AG09309 (cell line): ENCODE measurements around the gene TCF4.

Source experiments
- DNase-seq: peaks from one replicate; pipeline ENCODE4 v3.0.0-alpha.2; 2010; ENCODE audit warnings: low read depth
- H3K4me3 ChIP-seq: 2 replicates; pipeline ENCODE4 v1.5.1; 2011; ENCODE audit warnings: mild to moderate bottlenecking, low read depth, low read length, moderate library complexity; ENCODE audit not compliant: control insufficient read depth
- TF ChIP-seq, protein P1 (sequence below): IDR thresholded peaks from 2 replicates; pipeline ENCODE4 v1.5.1; 2011; ENCODE audit warnings: mild to moderate bottlenecking, low read depth, low read length, inconsistent platforms; ENCODE audit not compliant: insufficient read depth, control insufficient read depth; ENCODE audit errors: missing control alignments

The TCF4 gene

DNA sequence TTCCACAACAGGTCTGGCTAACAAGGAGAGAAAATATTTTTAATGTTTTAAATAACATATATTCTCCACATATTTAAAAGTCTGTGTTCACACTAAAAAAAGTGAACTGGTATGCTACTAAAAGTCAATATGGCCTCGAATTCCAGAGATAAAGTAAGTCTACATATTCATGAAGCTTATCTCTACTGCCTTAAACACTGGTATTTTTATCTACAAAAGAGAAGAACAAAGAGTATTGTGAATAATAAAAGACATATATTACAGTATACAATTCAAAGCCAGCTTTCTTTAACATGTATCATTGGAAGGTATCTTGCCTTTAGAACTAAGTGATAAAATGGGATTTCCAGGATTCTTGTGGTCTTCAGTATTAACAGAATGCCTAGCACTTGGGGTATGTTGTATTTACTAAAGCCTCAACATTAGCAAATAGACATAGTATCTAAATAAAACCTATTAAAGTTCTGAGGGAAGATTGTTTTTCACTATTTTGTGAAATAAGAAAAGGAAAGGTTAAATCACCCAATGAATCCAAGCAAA lies 325.9 kb downstream of the TCF4 start:
- H3K4me3 ChIP-seq: no peak overlapping the region
- TF ChIP-seq, protein P1, sequence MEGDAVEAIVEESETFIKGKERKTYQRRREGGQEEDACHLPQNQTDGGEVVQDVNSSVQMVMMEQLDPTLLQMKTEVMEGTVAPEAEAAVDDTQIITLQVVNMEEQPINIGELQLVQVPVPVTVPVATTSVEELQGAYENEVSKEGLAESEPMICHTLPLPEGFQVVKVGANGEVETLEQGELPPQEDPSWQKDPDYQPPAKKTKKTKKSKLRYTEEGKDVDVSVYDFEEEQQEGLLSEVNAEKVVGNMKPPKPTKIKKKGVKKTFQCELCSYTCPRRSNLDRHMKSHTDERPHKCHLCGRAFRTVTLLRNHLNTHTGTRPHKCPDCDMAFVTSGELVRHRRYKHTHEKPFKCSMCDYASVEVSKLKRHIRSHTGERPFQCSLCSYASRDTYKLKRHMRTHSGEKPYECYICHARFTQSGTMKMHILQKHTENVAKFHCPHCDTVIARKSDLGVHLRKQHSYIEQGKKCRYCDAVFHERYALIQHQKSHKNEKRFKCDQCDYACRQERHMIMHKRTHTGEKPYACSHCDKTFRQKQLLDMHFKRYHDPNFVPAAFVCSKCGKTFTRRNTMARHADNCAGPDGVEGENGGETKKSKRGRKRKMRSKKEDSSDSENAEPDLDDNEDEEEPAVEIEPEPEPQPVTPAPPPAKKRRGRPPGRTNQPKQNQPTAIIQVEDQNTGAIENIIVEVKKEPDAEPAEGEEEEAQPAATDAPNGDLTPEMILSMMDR: no peak
- no peak for DNase-seq

DNA sequence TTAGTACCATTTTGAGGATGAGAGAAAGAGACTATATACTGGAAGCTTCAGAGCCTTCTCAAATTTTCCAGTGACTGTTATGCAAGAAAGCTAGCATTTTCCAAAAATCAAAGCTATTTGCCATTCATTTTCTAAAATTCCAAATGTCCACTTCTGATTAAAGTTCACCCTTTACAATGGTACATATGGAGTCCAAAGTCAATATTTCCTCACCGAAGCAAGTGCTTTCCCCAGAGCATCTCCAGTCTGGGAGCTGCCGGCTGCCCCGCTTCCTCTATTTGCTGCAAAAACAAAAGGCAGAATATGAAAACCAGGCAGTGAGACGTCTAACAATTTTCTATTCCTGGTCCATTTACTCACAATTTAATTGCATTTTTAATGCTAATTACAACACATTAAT lies 326.7 kb downstream of the TCF4 start:
- DNase-seq: no peak
- TF ChIP-seq, protein P1: no peak

DNA sequence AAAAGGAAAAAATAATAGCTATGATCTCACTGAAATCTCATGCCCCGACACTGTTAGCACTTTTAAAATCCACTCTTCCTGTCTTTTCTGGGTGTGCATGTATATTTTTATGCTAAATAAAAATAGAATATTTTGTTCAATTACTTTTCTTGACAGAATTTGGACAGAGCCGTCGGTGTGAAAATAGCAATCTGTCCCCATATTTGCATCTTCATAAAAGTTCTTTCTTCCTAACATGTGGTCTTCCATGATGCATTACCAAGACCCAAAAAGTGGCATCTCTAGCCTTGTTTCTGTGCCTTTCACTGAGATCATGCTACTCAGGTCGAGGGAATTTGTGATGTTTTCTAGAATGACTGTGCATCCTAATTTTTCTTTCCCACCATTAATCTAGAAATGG lies 329.9 kb downstream of the TCF4 start:
- no peak for DNase-seq
- TF ChIP-seq, protein P1: no peak
- H3K4me3 ChIP-seq: no peak overlapping the region

More for the DNA sequence above, 326.7 kb downstream of the TCF4 start:
- H3K4me3 ChIP-seq: no peak overlapping the region

DNA sequence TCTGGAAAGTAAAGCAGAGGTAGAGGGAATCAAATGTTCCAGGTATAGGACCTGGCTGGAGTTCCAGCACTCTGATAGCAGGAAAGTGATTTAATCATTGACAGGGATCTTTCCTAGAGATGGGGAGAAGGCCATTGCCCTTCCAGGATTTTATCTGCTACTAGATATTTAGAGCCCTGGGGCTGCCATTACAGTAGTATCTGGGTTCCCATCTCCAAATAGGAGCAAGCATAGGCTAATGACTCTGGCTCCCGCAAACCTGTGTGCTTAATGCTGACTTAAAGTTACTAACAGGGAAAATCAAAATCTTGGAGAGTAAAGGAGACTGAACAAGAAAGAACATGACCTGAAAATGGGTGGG lies 331.1 kb downstream of the TCF4 start:
- no peak overlapping the region for H3K4me3 ChIP-seq
- no peak for DNase-seq
- TF ChIP-seq, protein P1: no peak

DNA sequence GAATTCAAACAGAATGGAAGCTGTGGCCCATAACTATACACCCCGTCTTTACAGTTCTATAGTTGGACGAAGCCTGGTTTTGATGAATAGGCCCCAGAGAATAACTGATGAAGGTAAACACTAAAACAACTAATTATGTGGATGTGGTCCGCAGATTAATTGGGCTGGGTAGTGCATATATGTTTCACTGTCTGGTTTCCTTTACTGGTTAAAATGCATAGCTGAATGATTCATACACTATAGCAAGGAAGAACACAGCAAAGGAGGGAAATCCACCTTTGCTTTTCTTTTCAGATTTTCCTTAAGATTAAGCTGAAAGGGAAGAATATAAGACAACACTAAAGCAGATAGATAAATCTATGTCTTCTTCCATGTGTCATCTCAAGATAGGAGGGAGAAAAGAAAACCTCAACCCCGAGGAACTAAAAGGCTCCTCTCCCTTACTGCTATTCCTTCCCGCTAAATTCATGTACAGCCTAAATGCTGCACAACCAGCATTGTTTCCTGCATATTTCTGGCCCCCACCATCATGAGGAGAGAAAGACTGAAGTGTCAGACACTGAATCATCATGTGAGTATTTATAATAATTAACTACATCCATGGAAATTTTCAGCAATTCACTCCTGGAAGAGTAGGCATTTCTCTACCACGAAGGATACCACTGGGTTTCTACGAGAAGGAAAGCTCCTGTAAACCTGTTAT lies 331.6 kb downstream of the TCF4 start:
- no peak overlapping the region for H3K4me3 ChIP-seq
- TF ChIP-seq, protein P1: no peak
- no peak for DNase-seq

DNA sequence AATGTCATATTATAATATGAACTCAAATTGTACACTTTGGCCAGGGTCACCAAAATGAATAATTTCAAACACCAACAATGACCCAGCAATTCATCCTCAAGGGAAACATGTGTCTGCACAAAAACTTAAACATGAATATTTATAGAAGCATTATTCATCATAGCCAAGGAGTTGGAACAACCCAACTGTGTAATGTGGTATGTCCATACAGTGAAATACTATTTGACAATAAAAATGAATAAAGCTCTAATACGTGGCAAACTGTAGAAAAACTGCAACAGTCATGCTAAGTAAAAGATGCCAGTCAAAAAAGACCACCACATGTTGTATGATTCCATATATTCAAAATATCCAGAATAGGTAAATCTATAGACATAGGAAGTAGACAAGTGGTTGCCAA lies 334.2 kb downstream of the TCF4 start:
- DNase-seq: no peak
- no peak overlapping the region for H3K4me3 ChIP-seq
- TF ChIP-seq, protein P1: no peak

DNA sequence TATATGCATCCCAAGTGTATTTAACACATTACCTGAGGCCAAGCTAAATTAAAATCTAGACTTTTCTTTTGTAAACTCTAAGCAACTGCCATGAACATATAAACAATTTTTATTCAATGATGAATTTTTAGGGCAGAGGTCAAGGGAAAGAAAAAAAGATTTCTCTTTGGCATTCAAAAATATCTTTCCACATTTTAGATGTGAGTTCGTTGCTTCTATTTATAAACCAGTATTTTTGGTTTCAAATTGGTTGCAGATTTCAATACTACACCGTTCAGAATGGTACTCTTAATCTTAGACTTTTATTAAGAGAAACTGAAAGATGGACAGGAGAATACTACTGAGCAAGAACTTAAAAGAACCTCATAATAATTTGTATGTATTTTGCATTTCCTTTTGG lies 335.1 kb downstream of the TCF4 start:
- H3K4me3 ChIP-seq: no peak overlapping the region
- DNase-seq: no peak
- TF ChIP-seq, protein P1: no peak
